AG09319 (cell line): ENCODE data around the gene GPR32.
"Not testable (repeated sequence)": the region's sequence is repeated elsewhere in the genome, so short reads cannot be mapped to it uniquely, and the experiment has no call there.

Experiments
- DNase-seq: peaks from one replicate; pipeline ENCODE4 v3.0.0-alpha.2; 2010; ENCODE audit warnings: low read depth; ENCODE audit errors: extremely low read depth
- CTCF ChIP-seq: IDR thresholded peaks from 2 replicates; pipeline ENCODE4 v1.5.1; 2011; ENCODE audit warnings: low read depth, mild to moderate bottlenecking, inconsistent platforms, low read length, moderate library complexity

Gene GPR32

GRCh38 chr19:50776131-50776530, 5.9 kb downstream of the GPR32 start:
- DNase-seq, result no peak
- TF ChIP-seq CTCF, result no peak

GRCh38 chr19:50777261-50777660, 7.0 kb downstream of the GPR32 start:
- no peak for TF ChIP-seq CTCF
- DNase-seq, result no peak

- no peak for TF ChIP-seq CTCF
- no peak for DNase-seq
Measured at GRCh38 chr19:50777830-50778303, 7.6 kb downstream of the GPR32 start.

GRCh38 chr19:50778906-50779430, 8.7 kb downstream of the GPR32 start:
- no peak for TF ChIP-seq CTCF
- DNase-seq, result no peak

- no peak for TF ChIP-seq CTCF
- no peak for DNase-seq
Measured at GRCh38 chr19:50779504-50780457, 9.5 kb downstream of the GPR32 start.

- no peak for DNase-seq
Measured at GRCh38 chr19:50780753-50781435, 10.6 kb downstream of the GPR32 start.

GRCh38 chr19:50783848-50784152, 13.5 kb downstream of the GPR32 start:
- DNase-seq, result not testable (repeated sequence)

More at GRCh38 chr19:50780753-50781435, 10.6 kb downstream of the GPR32 start:
- TF ChIP-seq CTCF, result no peak
